K562 (cell line): ENCODE data around the gene DCUN1D2.

Source experiments
- CREB5 ChIP-seq: fragments of 250-450 bp; sonication (Bioruptor Pico); IDR thresholded peaks from 2 replicates; pipeline ENCODE4 v1.5.0; 2020; ENCODE audit warnings: mild to moderate bottlenecking
- L3MBTL2 ChIP-seq: fragments of 450-650 bp; IDR thresholded peaks from 2 replicates; pipeline ENCODE4 v1.6.1; 2016; ENCODE audit warnings: mild to moderate bottlenecking, moderate library complexity
- REST ChIP-seq, 2 experiments: fragments of 450-650 bp; formaldehyde crosslinking in 1 of 2; IDR thresholded peaks; 2 replicates each; pipeline versions ENCODE4 v1.4.0 to v1.6.1; 2014 to 2020; ENCODE audit warnings: mild to moderate bottlenecking in 2 of 2, borderline replicate concordance in 1 of 2, low read depth in 1 of 2
- SIN3A ChIP-seq, 2 experiments: fragments of 150-350 bp in 1 of 2; IDR thresholded peaks; 2 replicates each; pipeline ENCODE4 v1.6.1; 2011 to 2016; ENCODE audit warnings: borderline replicate concordance in 2 of 2, low read depth in 2 of 2, low read length in 2 of 2, mild to moderate bottlenecking in 2 of 2, moderate library complexity in 2 of 2; ENCODE audit not compliant: control insufficient read depth in 1 of 2
- ZNF121 ChIP-seq: sonication (generic); formaldehyde crosslinking; conservative IDR thresholded peaks from 2 replicates; pipeline ENCODE4 v1.8.0; 2022; ENCODE audit warnings: missing genetic modification reagents
- TF ChIP-seq, protein P1 (sequence below): sonication (generic); formaldehyde crosslinking; IDR thresholded peaks from 2 replicates; pipeline ENCODE4 v1.8.1; 2023; ENCODE audit warnings: mild to moderate bottlenecking, missing genetic modification reagents, moderate library complexity
- TF ChIP-seq, protein P2 (sequence below), 3 experiments: IDR thresholded peaks in 2 of 3; conservative IDR thresholded peaks in 1 of 3; 2 replicates each; pipeline ENCODE4 v1.5.1; 2011 to 2012; ENCODE audit warnings: low read length in 3 of 3, mild to moderate bottlenecking in 3 of 3, control low read depth in 2 of 3, improper control_type of control experiment in 1 of 3, inconsistent platforms in 1 of 3, low read depth in 1 of 3, mixed read lengths in 1 of 3, moderate library complexity in 1 of 3; ENCODE audit not compliant: insufficient read depth in 2 of 3

- TF ChIP-seq, protein P1, sequence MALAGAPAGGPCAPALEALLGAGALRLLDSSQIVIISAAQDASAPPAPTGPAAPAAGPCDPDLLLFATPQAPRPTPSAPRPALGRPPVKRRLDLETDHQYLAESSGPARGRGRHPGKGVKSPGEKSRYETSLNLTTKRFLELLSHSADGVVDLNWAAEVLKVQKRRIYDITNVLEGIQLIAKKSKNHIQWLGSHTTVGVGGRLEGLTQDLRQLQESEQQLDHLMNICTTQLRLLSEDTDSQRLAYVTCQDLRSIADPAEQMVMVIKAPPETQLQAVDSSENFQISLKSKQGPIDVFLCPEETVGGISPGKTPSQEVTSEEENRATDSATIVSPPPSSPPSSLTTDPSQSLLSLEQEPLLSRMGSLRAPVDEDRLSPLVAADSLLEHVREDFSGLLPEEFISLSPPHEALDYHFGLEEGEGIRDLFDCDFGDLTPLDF (CRISPR knock-in tag) = no peak
- TF ChIP-seq, protein P2, sequence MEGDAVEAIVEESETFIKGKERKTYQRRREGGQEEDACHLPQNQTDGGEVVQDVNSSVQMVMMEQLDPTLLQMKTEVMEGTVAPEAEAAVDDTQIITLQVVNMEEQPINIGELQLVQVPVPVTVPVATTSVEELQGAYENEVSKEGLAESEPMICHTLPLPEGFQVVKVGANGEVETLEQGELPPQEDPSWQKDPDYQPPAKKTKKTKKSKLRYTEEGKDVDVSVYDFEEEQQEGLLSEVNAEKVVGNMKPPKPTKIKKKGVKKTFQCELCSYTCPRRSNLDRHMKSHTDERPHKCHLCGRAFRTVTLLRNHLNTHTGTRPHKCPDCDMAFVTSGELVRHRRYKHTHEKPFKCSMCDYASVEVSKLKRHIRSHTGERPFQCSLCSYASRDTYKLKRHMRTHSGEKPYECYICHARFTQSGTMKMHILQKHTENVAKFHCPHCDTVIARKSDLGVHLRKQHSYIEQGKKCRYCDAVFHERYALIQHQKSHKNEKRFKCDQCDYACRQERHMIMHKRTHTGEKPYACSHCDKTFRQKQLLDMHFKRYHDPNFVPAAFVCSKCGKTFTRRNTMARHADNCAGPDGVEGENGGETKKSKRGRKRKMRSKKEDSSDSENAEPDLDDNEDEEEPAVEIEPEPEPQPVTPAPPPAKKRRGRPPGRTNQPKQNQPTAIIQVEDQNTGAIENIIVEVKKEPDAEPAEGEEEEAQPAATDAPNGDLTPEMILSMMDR (IDR thresholded peaks at IDR 0.05 in 2 of 3, conservative IDR thresholded peaks at IDR 0.05 in 1 of 3; ENCODE audit: insufficient read depth in 2 of 3, low read depth in 1 of 3, low read length in 3 of 3) = no peak
- TF ChIP-seq REST (IDR thresholded peaks at IDR 0.05; ENCODE audit: borderline replicate concordance) = no peak
- TF ChIP-seq REST (CRISPR knock-in tag; IDR thresholded peaks at IDR 0.05; ENCODE audit: low read depth) = no peak
- no peak for TF ChIP-seq L3MBTL2
- no peak for TF ChIP-seq CREB5 (CRISPR knock-in tag)
- no peak for TF ChIP-seq ZNF121 (CRISPR knock-in tag)
- TF ChIP-seq SIN3A (IDR thresholded peaks at IDR 0.05; ENCODE audit: borderline replicate concordance in 2 of 2, control insufficient read depth in 1 of 2, low read depth in 2 of 2, low read length in 2 of 2) = no peak
Measured at GRCh38 chr13:113466383-113466782, 24.1 kb downstream of the DCUN1D2 start.
